Activated CD4-positive, CD25-positive, alpha-beta regulatory T cell (primary cell): ENCODE results near the gene CST9.
"Not testable (repeated sequence)": the region's sequence is repeated elsewhere in the genome, so short reads cannot be mapped to it uniquely, and the experiment has no call there.

Experiments
- DNase-seq, 4 experiments: peaks; one replicate each; lab custom pipeline; 2025; lab: John Stamatoyannopoulos, UW

Gene CST9

GRCh38 chr20:23637282-23638221, 31.8 kb upstream of the CST9 start, which contains the start of gene CST3:
Gene CST3, minus strand, starts transcription at chr20:23637955. Its CDS starts 93 bp downstream, at chr20:23637862.
- no peak for DNase-seq

- no peak for DNase-seq
These were observed 31.2 kb upstream of the CST9 start for GRCh38 chr20:23636908-23637281.

GRCh38 chr20:23636182-23636907, 30.6 kb upstream of the CST9 start:
- DNase-seq, result no peak

- DNase-seq, result not testable (repeated sequence)
These were observed 30.0 kb upstream of the CST9 start for GRCh38 chr20:23635768-23636090.

GRCh38 chr20:23634985-23635767, 29.5 kb upstream of the CST9 start:
- no peak for DNase-seq

- DNase-seq, result no peak
These were observed 28.5 kb upstream of the CST9 start for GRCh38 chr20:23634044-23634801.

- DNase-seq, result no peak
These were observed 27.2 kb upstream of the CST9 start for GRCh38 chr20:23632711-23633573.

GRCh38 chr20:23631981-23632710, 26.4 kb upstream of the CST9 start:
- DNase-seq, result no peak

- DNase-seq, result no peak
These were observed 25.6 kb upstream of the CST9 start for GRCh38 chr20:23631226-23631822.

- no peak for DNase-seq
These were observed 24.7 kb upstream of the CST9 start for GRCh38 chr20:23630392-23630849.

GRCh38 chr20:23629542-23630391, 24.1 kb upstream of the CST9 start:
- no peak for DNase-seq

GRCh38 chr20:23629017-23629541, 23.4 kb upstream of the CST9 start:
- DNase-seq, result no peak

GRCh38 chr20:23628402-23629016, 22.8 kb upstream of the CST9 start:
- no peak for DNase-seq

GRCh38 chr20:23627501-23627900, 21.8 kb upstream of the CST9 start:
- DNase-seq, result no peak

GRCh38 chr20:23626040-23626620, 20.4 kb upstream of the CST9 start:
- no peak for DNase-seq

GRCh38 chr20:23625236-23625964, 19.7 kb upstream of the CST9 start:
- no peak for DNase-seq

GRCh38 chr20:23624324-23624691, 18.6 kb upstream of the CST9 start:
- no peak for DNase-seq
